ENCODE data around the gene MIOX. TPM values are rescaled to one million over a fixed set of nuclear protein-coding genes. Genes with fewer than 3 reads are reported as not detected.

Gene MIOX
- total RNA-seq, 6 donors from 2014 or later, result not detected

- Histone ChIP-seq H3K9me3 (no peaks in the 10 kb centered on the region), H3K4me1 (peaks cover 12 to 17% (median 13%) of the 10 kb centered on the region in 4 donors), H3K4me3 (no peak overlapping the region), H3K36me3 (no peaks in the 10 kb centered on the region), H3K27ac (no peak overlapping the region), H3K27me3 (peaks cover 0 to 22% (median 13%) of the 10 kb centered on the region in 4 donors)
- no peak for TF ChIP-seq POLR2AphosphoS5 (IDR thresholded peaks at IDR 0.05)
- TF ChIP-seq EP300 (IDR thresholded peaks at IDR 0.05), result no peak
- TF ChIP-seq POLR2A (IDR thresholded peaks at IDR 0.05), result no peak
- no peak for TF ChIP-seq CTCF (IDR thresholded peaks at IDR 0.05)
- ATAC-seq (ENCODE audit: low FRiP score in 2 of 2) (peak in 1 of 2 donors; percentile 20), DNase-seq (peak in 1 of 2 donors; percentile 76)
- WGBS, 2 donors, result 81 to 82% methylated on average over 24 to 29 of the region's 31 CpGs
These were observed 2.4 kb upstream of the MIOX start for GRCh38 chr22:50483977-50484853.

- H3K27me3 ChIP-seq, result peaks cover 0 to 22% (median 13%) of the 10 kb centered on the region in 4 donors
- no peaks in the 10 kb centered on the region for H3K9me3 ChIP-seq
- H3K4me1 ChIP-seq, result peaks cover 12 to 17% (median 13%) of the 10 kb centered on the region in 4 donors
- H3K4me3 ChIP-seq, result no peak overlapping the region
- no peak overlapping the region for H3K27ac ChIP-seq
- 56 to 63% methylated on average over 23 to 26 of the region's 29 CpGs for WGBS, 2 donors
- ATAC-seq (ENCODE audit: low FRiP score in 2 of 2) (peak in 1 of 2 donors; percentile 12), DNase-seq (peak; percentile 73 to 83)
- TF ChIP-seq POLR2AphosphoS5 (IDR thresholded peaks at IDR 0.05) (no peak), EP300 (IDR thresholded peaks at IDR 0.05) (no peak), POLR2A (IDR thresholded peaks at IDR 0.05) (no peak), CTCF (IDR thresholded peaks at IDR 0.05) (no peak)
- no peaks in the 10 kb centered on the region for H3K36me3 ChIP-seq
These were observed 1.2 kb upstream of the MIOX start for GRCh38 chr22:50485221-50486131.

GRCh38 chr22:50487290-50488005, 789 bp downstream of the MIOX start:
- ATAC-seq (ENCODE audit: low FRiP score in 2 of 2), result no peak
- Histone ChIP-seq H3K27ac (no peak overlapping the region), H3K36me3 (no peaks in the 10 kb centered on the region), H3K4me3 (no peak overlapping the region), H3K27me3 (peaks cover 0 to 6% (median under 1%) of the 10 kb centered on the region in 4 donors), H3K9me3 (no peaks in the 10 kb centered on the region), H3K4me1 (peaks cover 0 to 5% (median 0%) of the 10 kb centered on the region in 4 donors)
- no peak for TF ChIP-seq EP300 (IDR thresholded peaks at IDR 0.05)
- no peak for TF ChIP-seq POLR2A (IDR thresholded peaks at IDR 0.05)
- no peak for TF ChIP-seq CTCF (IDR thresholded peaks at IDR 0.05)
- no peak for TF ChIP-seq POLR2AphosphoS5 (IDR thresholded peaks at IDR 0.05)
- peak in 1 of 2 donors; percentile 70 for DNase-seq
- 68 to 84% methylated on average over 12 to 23 of the region's 23 CpGs for WGBS, 2 donors

GRCh38 chr22:50488006-50488677, 1.5 kb downstream of the MIOX start:
- no peak overlapping the region for H3K27ac ChIP-seq
- DNase-seq (no peak), ATAC-seq (ENCODE audit: low FRiP score in 2 of 2) (peak in 1 of 2 donors; percentile 5)
- H3K36me3 ChIP-seq, result no peaks in the 10 kb centered on the region
- 80 to 90% methylated on average over 4 to 9 of the region's 18 CpGs for WGBS, 2 donors
- no peaks in the 10 kb centered on the region for H3K27me3 ChIP-seq
- H3K4me1 ChIP-seq, result peaks cover 0 to 5% (median 0%) of the 10 kb centered on the region in 4 donors
- no peaks in the 10 kb centered on the region for H3K9me3 ChIP-seq
- TF ChIP-seq EP300 (IDR thresholded peaks at IDR 0.05), result no peak
- no peak for TF ChIP-seq POLR2AphosphoS5 (IDR thresholded peaks at IDR 0.05)
- TF ChIP-seq POLR2A (IDR thresholded peaks at IDR 0.05), result no peak
- no peak for TF ChIP-seq CTCF (IDR thresholded peaks at IDR 0.05)
- H3K4me3 ChIP-seq, result no peak overlapping the region
